HEK293T (cell line): ENCODE data around the gene ERI3.

Experiments used
- ARNT ChIP-seq: fragments of 450-650 bp; IDR thresholded peaks from 2 replicates; pipeline ENCODE4 v1.6.1; 2017; ENCODE audit warnings: mild to moderate bottlenecking
- ELF4 ChIP-seq: fragments of 450-650 bp; IDR thresholded peaks from 2 replicates; pipeline ENCODE4 v1.6.1; 2017; ENCODE audit warnings: antibody characterized with exemption
- FOXA1 ChIP-seq: fragments of 450-650 bp; IDR thresholded peaks from 2 replicates; pipeline ENCODE4 v1.6.1; 2016; ENCODE audit warnings: mild to moderate bottlenecking
- FOXK2 ChIP-seq: fragments of 450-650 bp; IDR thresholded peaks from 2 replicates; pipeline ENCODE4 v1.6.1; 2016; ENCODE audit warnings: mild to moderate bottlenecking
- HDGF ChIP-seq: fragments of 450-650 bp; IDR thresholded peaks from 2 replicates; pipeline ENCODE4 v1.6.1; 2017; ENCODE audit warnings: antibody characterized with exemption, borderline replicate concordance
- LEF1 ChIP-seq: fragments of 450-650 bp; IDR thresholded peaks from 2 replicates; pipeline ENCODE4 v1.6.1; 2017; ENCODE audit warnings: mild to moderate bottlenecking, borderline replicate concordance
- SP1 ChIP-seq: fragments of 450-650 bp; IDR thresholded peaks from 2 replicates; pipeline ENCODE4 v1.6.1; 2017
- SUZ12 ChIP-seq: fragments of 450-650 bp; IDR thresholded peaks from 2 replicates; pipeline ENCODE4 v1.6.1; 2016; ENCODE audit warnings: mild to moderate bottlenecking
- TARDBP ChIP-seq: fragments of 450-650 bp; IDR thresholded peaks from 2 replicates; pipeline ENCODE4 v1.6.1; 2016
- ZNF384 ChIP-seq: fragments of 450-650 bp; IDR thresholded peaks from 2 replicates; pipeline ENCODE4 v1.6.1; 2016

DNA sequence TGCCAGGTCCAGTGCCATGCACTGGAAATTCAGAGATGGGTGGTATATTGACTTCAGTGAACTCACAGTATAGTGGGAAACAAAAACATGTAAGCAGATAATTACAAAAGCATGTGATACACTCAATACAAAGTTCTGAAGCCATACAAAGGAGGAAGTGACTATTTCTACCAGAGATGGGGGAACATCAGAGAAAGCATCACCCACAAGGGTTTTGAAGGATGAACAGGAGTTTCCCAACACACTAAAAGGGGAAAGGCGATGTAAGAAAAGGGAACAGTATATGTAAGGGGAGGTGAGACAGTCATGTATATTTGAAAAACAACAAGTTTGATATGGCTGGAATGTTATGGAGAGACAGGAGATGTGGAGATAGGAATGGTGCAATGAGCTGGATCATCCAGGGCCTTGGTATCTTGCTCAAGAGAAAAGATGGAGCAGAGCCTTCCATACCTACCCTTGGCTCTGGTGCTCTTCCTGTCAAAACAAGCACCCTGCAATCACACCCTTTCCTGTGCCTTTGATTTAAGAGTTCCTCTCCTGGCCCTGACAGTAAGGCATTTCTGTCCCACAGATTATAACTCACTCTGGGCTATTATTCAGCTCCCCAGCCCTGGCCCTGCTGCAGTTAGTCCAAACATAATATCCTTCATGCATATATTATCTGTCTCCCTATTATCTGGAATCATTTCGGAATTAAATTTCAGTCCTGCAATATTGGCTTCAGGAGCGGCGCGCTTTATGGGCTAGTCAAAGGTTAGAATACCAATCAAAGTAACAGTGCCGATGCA is 81.3 kb downstream of the ERI3 start:
- TF ChIP-seq FOXK2 (no peak), ELF4 (no peak), SP1 (no peak), SUZ12 (no peak), FOXA1 (no peak), HDGF (no peak), ARNT (no peak), ZNF384 (no peak), LEF1 (no peak), TARDBP (no peak)
